Measurements from ENCODE around the gene TLR5. TPM values are rescaled to one million over a fixed set of nuclear protein-coding genes. Genes with fewer than 3 reads are reported as not detected.

TLR5 gene
- total RNA-seq, 1 donor from 2014 or later, result 2.8 TPM

GRCh38 chr1:223186800-223187199, 43.8 kb upstream of the TLR5 start:
- TF ChIP-seq, protein P1, sequence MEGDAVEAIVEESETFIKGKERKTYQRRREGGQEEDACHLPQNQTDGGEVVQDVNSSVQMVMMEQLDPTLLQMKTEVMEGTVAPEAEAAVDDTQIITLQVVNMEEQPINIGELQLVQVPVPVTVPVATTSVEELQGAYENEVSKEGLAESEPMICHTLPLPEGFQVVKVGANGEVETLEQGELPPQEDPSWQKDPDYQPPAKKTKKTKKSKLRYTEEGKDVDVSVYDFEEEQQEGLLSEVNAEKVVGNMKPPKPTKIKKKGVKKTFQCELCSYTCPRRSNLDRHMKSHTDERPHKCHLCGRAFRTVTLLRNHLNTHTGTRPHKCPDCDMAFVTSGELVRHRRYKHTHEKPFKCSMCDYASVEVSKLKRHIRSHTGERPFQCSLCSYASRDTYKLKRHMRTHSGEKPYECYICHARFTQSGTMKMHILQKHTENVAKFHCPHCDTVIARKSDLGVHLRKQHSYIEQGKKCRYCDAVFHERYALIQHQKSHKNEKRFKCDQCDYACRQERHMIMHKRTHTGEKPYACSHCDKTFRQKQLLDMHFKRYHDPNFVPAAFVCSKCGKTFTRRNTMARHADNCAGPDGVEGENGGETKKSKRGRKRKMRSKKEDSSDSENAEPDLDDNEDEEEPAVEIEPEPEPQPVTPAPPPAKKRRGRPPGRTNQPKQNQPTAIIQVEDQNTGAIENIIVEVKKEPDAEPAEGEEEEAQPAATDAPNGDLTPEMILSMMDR (conservative IDR thresholded peaks at IDR 0.05), result no peak
- no peak for DNase-seq (ENCODE audit: extremely low spot score, unreplicated experiment)
- no peak overlapping the region for H3K27ac Mint-ChIP-seq
- peaks cover 29% of the 10 kb centered on the region for H3K27me3 Mint-ChIP-seq
- H3K4me3 Mint-ChIP-seq, result no peak overlapping the region
- H3K4me1 Mint-ChIP-seq (ENCODE audit: unreplicated experiment), result no peaks in the 10 kb centered on the region
- no peaks in the 10 kb centered on the region for H3K36me3 Mint-ChIP-seq
- H3K9me3 Mint-ChIP-seq, result no peaks in the 10 kb centered on the region

GRCh38 chr1:223183268-223183862, 40.3 kb upstream of the TLR5 start:
- Mint-ChIP-seq H3K9me3 (no peaks in the 10 kb centered on the region), H3K4me3 (no peak overlapping the region), H3K36me3 (no peaks in the 10 kb centered on the region), H3K27me3 (peaks cover 27% of the 10 kb centered on the region), H3K27ac (no peak overlapping the region), H3K4me1 (ENCODE audit: unreplicated experiment) (peaks cover 11% of the 10 kb centered on the region)
- TF ChIP-seq, protein P1 (conservative IDR thresholded peaks at IDR 0.05), result no peak
- no peak for DNase-seq (ENCODE audit: extremely low spot score, unreplicated experiment)

GRCh38 chr1:223180731-223181321, 37.8 kb upstream of the TLR5 start:
- Mint-ChIP-seq H3K4me1 (ENCODE audit: unreplicated experiment) (peaks cover 19% of the 10 kb centered on the region), H3K27ac (no peak overlapping the region), H3K27me3 (peaks cover 16% of the 10 kb centered on the region), H3K4me3 (no peak overlapping the region), H3K9me3 (no peaks in the 10 kb centered on the region), H3K36me3 (no peaks in the 10 kb centered on the region)
- no peak for DNase-seq (ENCODE audit: extremely low spot score, unreplicated experiment)
- TF ChIP-seq, protein P1 (conservative IDR thresholded peaks at IDR 0.05), result no peak

- DNase-seq (ENCODE audit: extremely low spot score, unreplicated experiment), result no peak
- no peak overlapping the region for H3K27ac Mint-ChIP-seq
These were observed 36.7 kb upstream of the TLR5 start for GRCh38 chr1:223179786-223180185.

GRCh38 chr1:223179280-223179679, 36.2 kb upstream of the TLR5 start:
- DNase-seq (ENCODE audit: extremely low spot score, unreplicated experiment), result no peak
- Mint-ChIP-seq H3K4me3 (no peak overlapping the region), H3K4me1 (ENCODE audit: unreplicated experiment) (peaks cover 19% of the 10 kb centered on the region), H3K27me3 (peaks cover 16% of the 10 kb centered on the region), H3K9me3 (no peaks in the 10 kb centered on the region), H3K27ac (no peak overlapping the region), H3K36me3 (no peaks in the 10 kb centered on the region)
- TF ChIP-seq, protein P1 (conservative IDR thresholded peaks at IDR 0.05), result no peak

More at GRCh38 chr1:223179786-223180185, 36.7 kb upstream of the TLR5 start:
- no peaks in the 10 kb centered on the region for H3K36me3 Mint-ChIP-seq
- H3K9me3 Mint-ChIP-seq, result no peaks in the 10 kb centered on the region
- TF ChIP-seq, protein P1 (conservative IDR thresholded peaks at IDR 0.05), result no peak
- H3K4me1 Mint-ChIP-seq (ENCODE audit: unreplicated experiment), result peaks cover 19% of the 10 kb centered on the region
- H3K4me3 Mint-ChIP-seq, result no peak overlapping the region
- peaks cover 16% of the 10 kb centered on the region for H3K27me3 Mint-ChIP-seq

Data from type B pancreatic cell (in vitro differentiated cells).